ENCODE measurements around the gene SNAP25. TPM values are rescaled to one million over a fixed set of nuclear protein-coding genes. Genes with fewer than 3 reads are reported as not detected.

SNAP25 gene
- 1 to 10 TPM in 1 of 4 donors, under 1 TPM in 3; 0.38 to 1.3 (median 0.58) TPM for total RNA-seq

DNA sequence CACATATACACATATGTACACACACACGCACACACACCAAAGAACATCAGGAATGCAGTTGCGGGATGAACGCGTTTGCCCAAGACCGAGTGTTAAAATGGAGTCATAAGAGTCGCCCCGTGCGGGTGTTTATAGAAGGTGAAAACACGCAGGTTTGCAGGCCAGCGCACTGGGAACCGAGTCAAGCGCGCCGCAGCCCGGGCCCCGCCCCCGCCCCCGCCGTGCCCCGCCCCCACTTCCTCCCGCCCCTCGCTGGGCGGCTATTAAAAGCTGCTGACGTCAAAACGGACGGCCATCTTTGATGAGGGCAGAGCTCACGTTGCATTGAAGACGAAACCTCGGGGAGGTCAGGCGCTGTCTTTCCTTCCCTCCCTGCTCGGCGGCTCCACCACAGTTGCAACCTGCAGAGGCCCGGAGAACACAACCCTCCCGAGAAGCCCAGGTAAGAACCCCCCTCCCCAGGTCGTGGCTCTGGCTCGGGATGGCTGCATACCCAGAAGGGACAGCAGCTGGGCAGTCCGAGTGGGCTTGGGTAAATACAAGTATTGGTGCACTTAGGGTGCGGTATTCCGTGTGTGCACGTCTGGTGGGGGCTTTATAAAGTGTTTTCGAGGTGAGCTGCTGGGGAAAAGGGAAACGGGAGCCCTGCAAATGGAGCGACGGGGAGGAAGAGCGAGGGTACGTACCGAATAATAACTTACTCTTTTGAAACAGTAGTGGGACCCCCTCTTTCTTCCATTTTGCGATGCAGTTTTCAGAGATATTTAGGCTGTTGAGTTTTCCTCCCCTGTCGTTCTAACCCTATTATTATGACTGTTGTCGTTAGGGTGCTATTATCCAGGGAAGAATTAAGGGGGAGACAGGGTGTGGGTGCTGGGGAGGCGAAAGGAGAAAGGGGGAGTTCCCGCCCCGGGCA is at the start of gene SNAP25:
Gene SNAP25 (plus strand): TSS at position 295 of the 916 bp plus-strand sequence. CDS start 56,662 bp downstream, outside the sequence.
- TF ChIP-seq, protein P1, sequence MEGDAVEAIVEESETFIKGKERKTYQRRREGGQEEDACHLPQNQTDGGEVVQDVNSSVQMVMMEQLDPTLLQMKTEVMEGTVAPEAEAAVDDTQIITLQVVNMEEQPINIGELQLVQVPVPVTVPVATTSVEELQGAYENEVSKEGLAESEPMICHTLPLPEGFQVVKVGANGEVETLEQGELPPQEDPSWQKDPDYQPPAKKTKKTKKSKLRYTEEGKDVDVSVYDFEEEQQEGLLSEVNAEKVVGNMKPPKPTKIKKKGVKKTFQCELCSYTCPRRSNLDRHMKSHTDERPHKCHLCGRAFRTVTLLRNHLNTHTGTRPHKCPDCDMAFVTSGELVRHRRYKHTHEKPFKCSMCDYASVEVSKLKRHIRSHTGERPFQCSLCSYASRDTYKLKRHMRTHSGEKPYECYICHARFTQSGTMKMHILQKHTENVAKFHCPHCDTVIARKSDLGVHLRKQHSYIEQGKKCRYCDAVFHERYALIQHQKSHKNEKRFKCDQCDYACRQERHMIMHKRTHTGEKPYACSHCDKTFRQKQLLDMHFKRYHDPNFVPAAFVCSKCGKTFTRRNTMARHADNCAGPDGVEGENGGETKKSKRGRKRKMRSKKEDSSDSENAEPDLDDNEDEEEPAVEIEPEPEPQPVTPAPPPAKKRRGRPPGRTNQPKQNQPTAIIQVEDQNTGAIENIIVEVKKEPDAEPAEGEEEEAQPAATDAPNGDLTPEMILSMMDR (IDR thresholded peaks at IDR 0.05; ENCODE audit: low read depth) = no peak

DNA sequence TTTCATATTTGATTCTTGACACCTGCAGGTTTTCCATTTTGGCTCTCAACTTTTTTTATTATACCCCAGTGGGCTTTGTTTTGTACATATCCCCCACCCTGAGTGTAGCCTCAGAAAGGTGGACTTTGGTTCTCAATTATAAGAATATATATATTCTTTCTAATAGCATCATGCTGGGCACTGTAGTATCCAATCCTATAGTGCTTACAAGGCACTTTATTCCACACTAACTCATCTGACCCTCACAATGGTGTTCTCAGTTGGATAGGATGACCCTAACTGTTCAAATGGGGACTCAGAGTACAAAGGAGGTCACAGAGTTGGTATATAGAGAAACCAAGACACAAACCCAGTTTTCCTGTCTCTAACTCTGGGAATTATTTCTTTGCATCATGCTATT is 48.9 kb upstream of the SNAP25 start:
- TF ChIP-seq, protein P1 (IDR thresholded peaks at IDR 0.05; ENCODE audit: low read depth) = no peak

DNA sequence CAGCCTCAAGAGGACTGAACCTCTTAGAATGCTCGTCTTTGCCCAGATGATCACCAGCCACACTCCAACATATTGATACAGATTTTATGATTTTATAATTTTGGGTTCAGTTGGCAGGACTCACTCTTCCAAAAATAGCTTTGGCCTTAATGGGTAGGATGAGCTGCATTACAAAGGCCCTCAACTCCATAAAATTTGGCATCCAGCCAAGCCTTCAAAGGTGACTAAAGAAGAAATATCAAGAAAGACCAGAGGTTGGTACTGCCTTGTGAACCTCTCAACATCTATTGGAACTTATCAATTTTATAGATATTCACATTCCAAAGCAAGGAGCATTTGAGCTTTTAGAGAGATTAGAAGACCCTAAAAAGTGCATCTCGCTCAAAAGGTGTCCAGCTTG is 48.4 kb upstream of the SNAP25 start:
- TF ChIP-seq, protein P1 (IDR thresholded peaks at IDR 0.05; ENCODE audit: low read depth) = no peak

DNA sequence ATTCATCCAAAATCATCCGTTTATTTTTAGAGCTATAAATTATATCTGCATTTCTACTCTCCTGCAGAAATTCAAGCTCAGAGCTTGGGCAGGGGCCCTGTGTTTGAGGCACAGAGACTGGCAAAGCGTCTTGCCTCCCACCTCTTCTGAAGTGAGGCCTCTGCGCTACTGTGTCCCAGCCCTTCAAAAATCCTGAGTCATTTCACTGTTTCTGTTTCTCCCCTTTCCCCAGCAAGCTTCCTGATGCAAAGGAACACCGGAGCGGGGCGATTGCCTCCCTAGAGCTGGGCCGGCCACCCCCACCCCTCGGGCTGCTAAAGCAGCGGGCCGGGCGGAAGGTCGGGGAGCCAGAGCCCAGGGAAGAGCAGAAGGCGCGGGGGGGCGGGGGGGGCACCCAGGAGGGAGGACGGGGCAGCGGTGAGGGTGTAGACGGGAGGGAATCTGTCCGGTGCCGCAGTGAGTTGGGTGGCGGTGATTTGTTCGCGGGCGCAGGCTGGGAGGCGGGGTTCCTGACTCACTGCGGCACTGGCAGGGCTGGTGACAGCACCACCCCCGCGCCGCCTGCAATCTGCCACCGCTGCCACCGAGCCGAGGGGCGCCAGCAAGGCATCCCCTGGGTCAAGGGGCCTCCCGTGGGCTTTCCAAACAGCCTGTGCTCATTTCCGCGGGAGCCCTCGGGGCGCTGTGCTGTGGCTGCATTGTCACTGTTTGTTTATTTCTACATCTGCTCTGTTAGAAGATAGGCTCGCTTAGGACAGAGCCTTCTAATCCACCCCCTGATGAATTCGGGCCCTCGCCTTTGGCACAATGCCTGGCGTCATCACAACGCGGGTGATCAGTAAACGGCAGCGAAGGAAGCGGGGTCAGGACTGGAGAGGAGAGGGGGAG is 46.5 kb upstream of the SNAP25 start:
- TF ChIP-seq, protein P1 (IDR thresholded peaks at IDR 0.05; ENCODE audit: low read depth) = no peak

DNA sequence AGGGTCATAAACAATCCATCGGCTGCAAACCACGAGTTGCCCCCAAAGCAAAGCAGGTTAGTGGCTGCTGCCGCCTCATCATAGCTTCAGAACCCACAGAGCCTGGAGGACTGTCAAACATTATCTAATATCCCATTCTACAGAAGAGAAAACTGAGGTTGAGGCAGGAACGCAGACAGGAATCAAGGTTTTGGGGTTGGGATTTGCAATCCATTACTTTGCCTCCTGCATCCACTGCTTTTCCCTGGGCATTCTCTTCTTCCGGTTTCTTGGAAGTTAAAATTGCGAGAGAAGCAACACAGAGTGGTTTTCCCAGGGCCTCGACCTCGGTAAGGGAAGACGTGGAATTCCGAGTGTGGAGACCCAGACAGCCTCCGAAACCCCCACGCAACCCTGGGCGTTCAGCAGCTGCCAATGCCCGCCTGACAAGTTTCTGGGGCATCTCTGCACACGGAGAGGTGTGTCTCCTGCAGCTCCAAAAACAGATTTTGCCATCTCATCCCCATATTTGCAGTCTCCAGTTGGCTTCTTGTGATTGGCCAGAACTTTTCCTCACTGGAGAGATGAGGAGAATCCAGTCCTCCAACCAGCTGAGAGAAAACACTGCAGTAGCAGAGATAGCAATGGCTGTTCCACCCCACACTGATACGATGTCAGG is 45.5 kb upstream of the SNAP25 start:
- TF ChIP-seq, protein P1 (IDR thresholded peaks at IDR 0.05; ENCODE audit: low read depth) = no peak

DNA sequence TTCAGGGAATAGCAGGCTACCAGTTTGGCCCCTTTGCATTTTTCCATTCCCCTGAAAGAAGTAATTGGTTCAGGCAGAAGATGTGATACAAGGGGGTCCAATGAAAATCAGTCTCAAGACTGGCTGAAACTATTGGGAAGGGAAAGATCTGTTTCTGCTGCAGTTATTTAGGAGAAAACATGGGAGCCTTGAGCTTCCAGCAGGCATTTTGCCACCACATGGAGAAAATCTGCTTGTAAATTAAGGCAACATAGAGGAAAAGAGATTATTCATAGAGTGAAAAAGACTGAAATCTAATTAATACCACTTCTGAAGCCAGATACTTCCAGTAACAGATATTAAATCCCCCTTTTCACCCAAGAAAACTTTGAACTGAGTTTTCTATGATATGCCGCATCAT is 44.2 kb upstream of the SNAP25 start:
- TF ChIP-seq, protein P1 (IDR thresholded peaks at IDR 0.05; ENCODE audit: low read depth) = no peak
